SK-N-SH treated with all-trans-retinoic acid at 6 μM for 48 hours (cell line): Measurements from ENCODE around the gene COL6A3.

Experiments used
- ATAC-seq: fragments of 200-7000 bp; cut with Tn5 transposase; 3 replicates; pipeline ENCODE4 v1.9.1; 2020; ENCODE audit warnings: mild to moderate bottlenecking, moderate library complexity
- ARNTL ChIP-seq: fragments of 450-650 bp; formaldehyde crosslinking; IDR thresholded peaks from 2 replicates; pipeline ENCODE4 v1.5.0; 2020; ENCODE audit warnings: low read depth, mild to moderate bottlenecking, moderate library complexity, borderline replicate concordance
- BACH2 ChIP-seq: fragments of 250-450 bp; sonication (Bioruptor Pico); IDR thresholded peaks from 2 replicates; pipeline ENCODE4 v1.9.0; 2021; ENCODE audit warnings: mild to moderate bottlenecking, borderline replicate concordance
- CREB5 ChIP-seq: fragments of 250-450 bp; sonication (Bioruptor Pico); IDR thresholded peaks from 2 replicates; pipeline ENCODE4 v1.5.1; 2020; ENCODE audit warnings: low read depth, mild to moderate bottlenecking, moderate library complexity
- CSDC2 ChIP-seq: fragments of 250-450 bp; sonication (Bioruptor Pico); IDR thresholded peaks from 2 replicates; pipeline ENCODE4 v1.5.0; 2020; ENCODE audit warnings: mild to moderate bottlenecking, moderate library complexity
- ESRRG ChIP-seq: fragments of 250-450 bp; sonication (Bioruptor Pico); IDR thresholded peaks from 2 replicates; pipeline ENCODE4 v1.6.1; 2021; ENCODE audit warnings: mild to moderate bottlenecking
- GLIS3 ChIP-seq: fragments of 250-450 bp; sonication (Bioruptor Pico); IDR thresholded peaks from 2 replicates; pipeline ENCODE4 v1.5.0; 2020; ENCODE audit warnings: mild to moderate bottlenecking, moderate library complexity
- ISL1 ChIP-seq: fragments of 250-450 bp; sonication (Bioruptor Pico); IDR thresholded peaks from 2 replicates; pipeline ENCODE4 v2.1.2; 2022; ENCODE audit warnings: mild to moderate bottlenecking, moderate library complexity
- OSR1 ChIP-seq: fragments of 250-450 bp; sonication (Bioruptor Pico); IDR thresholded peaks from 2 replicates; pipeline ENCODE4 v1.8.0; 2022; ENCODE audit warnings: moderate library complexity, mild to moderate bottlenecking, inconsistent platforms
- PPARA ChIP-seq: fragments of 250-450 bp; sonication (Bioruptor Pico); IDR thresholded peaks from 2 replicates; pipeline ENCODE4 v1.5.0; 2020; ENCODE audit warnings: mild to moderate bottlenecking, borderline replicate concordance
- RARB ChIP-seq: fragments of 250-450 bp; sonication (Bioruptor Pico); IDR thresholded peaks from 2 replicates; pipeline ENCODE4 v1.8.0; 2021; ENCODE audit warnings: mild to moderate bottlenecking, moderate library complexity
- SNAI2 ChIP-seq: fragments of 250-450 bp; sonication (Bioruptor Pico); IDR thresholded peaks from 2 replicates; pipeline ENCODE4 v1.5.0; 2020; ENCODE audit warnings: mild to moderate bottlenecking, moderate library complexity
- TCF4 ChIP-seq: fragments of 250-450 bp; sonication (Bioruptor Pico); IDR thresholded peaks from 2 replicates; pipeline ENCODE4 v1.8.0; 2021; ENCODE audit warnings: mild to moderate bottlenecking, moderate library complexity, borderline replicate concordance
- TOX ChIP-seq: fragments of 250-450 bp; sonication (Bioruptor Pico); IDR thresholded peaks from 2 replicates; pipeline ENCODE4 v1.8.0; 2021; ENCODE audit warnings: mild to moderate bottlenecking, moderate library complexity, borderline replicate concordance
- TSHZ2 ChIP-seq: fragments of 250-450 bp; sonication (Bioruptor Pico); IDR thresholded peaks from 2 replicates; pipeline ENCODE4 v1.5.0; 2020; ENCODE audit warnings: mild to moderate bottlenecking, moderate library complexity
- ZC3H10 ChIP-seq: fragments of 250-450 bp; sonication (Bioruptor Pico); IDR thresholded peaks from 2 replicates; pipeline ENCODE4 v1.5.1; 2021; ENCODE audit warnings: mild to moderate bottlenecking, moderate library complexity
- ZFP3 ChIP-seq: fragments of 250-450 bp; sonication (Bioruptor Pico); IDR thresholded peaks from 2 replicates; pipeline ENCODE4 v1.5.0; 2020; ENCODE audit warnings: mild to moderate bottlenecking, moderate library complexity
- ZFP30 ChIP-seq: fragments of 450-650 bp; formaldehyde crosslinking; IDR thresholded peaks from 2 replicates; pipeline ENCODE4 v1.5.0; 2022; ENCODE audit warnings: mild to moderate bottlenecking, moderate library complexity
- ZNF565 ChIP-seq: fragments of 450-650 bp; formaldehyde crosslinking; conservative IDR thresholded peaks from 2 replicates; pipeline ENCODE4 v1.5.0; 2020; ENCODE audit warnings: low read depth, mild to moderate bottlenecking, moderate library complexity
- ZNF70 ChIP-seq: fragments of 450-650 bp; formaldehyde crosslinking; IDR thresholded peaks from 2 replicates; pipeline ENCODE4 v1.5.0; 2020; ENCODE audit warnings: mild to moderate bottlenecking, moderate library complexity
- ZNF8 ChIP-seq: fragments of 450-650 bp; formaldehyde crosslinking; IDR thresholded peaks from 2 replicates; pipeline ENCODE4 v1.5.0; 2020; ENCODE audit warnings: mild to moderate bottlenecking, moderate library complexity
- TF ChIP-seq, protein P1 (sequence below): fragments of 250-450 bp; sonication (Bioruptor Pico); IDR thresholded peaks from 2 replicates; pipeline ENCODE4 v1.8.0; 2020; ENCODE audit warnings: mild to moderate bottlenecking, moderate library complexity, borderline replicate concordance
- TF ChIP-seq, protein P2 (sequence below): fragments of 250-450 bp; sonication (Bioruptor Pico); IDR thresholded peaks from 2 replicates; pipeline ENCODE4 v1.8.0; 2021; ENCODE audit warnings: low read depth, mild to moderate bottlenecking, moderate library complexity, borderline replicate concordance
- TF ChIP-seq, protein P3 (sequence below): fragments of 250-450 bp; sonication (Bioruptor Pico); IDR thresholded peaks from 2 replicates; pipeline ENCODE4 v1.5.1; 2021; ENCODE audit warnings: mild to moderate bottlenecking, moderate library complexity

COL6A3 gene

GRCh38 chr2:237281836-237282306 lies 132.1 kb downstream of the COL6A3 start:
- TF ChIP-seq ZNF8 (CRISPR knock-in tag) (no peak), ISL1 (CRISPR knock-in tag) (peak; percentile 63)
- TF ChIP-seq, protein P1, sequence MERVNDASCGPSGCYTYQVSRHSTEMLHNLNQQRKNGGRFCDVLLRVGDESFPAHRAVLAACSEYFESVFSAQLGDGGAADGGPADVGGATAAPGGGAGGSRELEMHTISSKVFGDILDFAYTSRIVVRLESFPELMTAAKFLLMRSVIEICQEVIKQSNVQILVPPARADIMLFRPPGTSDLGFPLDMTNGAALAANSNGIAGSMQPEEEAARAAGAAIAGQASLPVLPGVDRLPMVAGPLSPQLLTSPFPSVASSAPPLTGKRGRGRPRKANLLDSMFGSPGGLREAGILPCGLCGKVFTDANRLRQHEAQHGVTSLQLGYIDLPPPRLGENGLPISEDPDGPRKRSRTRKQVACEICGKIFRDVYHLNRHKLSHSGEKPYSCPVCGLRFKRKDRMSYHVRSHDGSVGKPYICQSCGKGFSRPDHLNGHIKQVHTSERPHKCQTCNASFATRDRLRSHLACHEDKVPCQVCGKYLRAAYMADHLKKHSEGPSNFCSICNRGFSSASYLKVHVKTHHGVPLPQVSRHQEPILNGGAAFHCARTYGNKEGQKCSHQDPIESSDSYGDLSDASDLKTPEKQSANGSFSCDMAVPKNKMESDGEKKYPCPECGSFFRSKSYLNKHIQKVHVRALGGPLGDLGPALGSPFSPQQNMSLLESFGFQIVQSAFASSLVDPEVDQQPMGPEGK (CRISPR knock-in tag): no peak
- peak; percentile 24 for ATAC-seq

- TF ChIP-seq OSR1 (no peak), ZFP3 (no peak), ZNF70 (no peak), ZC3H10 (CRISPR knock-in tag) (no peak)
- no peak for ATAC-seq
Measured at GRCh38 chr2:237280939-237281338, 133.0 kb downstream of the COL6A3 start.

- TF ChIP-seq ESRRG (CRISPR knock-in tag) (no peak), TOX (CRISPR knock-in tag) (no peak), SNAI2 (CRISPR knock-in tag) (no peak), TCF4 (no peak), ZFP3 (no peak), ISL1 (CRISPR knock-in tag) (no peak), CSDC2 (no peak), GLIS3 (no peak), BACH2 (CRISPR knock-in tag) (no peak)
- TF ChIP-seq, protein P2, sequence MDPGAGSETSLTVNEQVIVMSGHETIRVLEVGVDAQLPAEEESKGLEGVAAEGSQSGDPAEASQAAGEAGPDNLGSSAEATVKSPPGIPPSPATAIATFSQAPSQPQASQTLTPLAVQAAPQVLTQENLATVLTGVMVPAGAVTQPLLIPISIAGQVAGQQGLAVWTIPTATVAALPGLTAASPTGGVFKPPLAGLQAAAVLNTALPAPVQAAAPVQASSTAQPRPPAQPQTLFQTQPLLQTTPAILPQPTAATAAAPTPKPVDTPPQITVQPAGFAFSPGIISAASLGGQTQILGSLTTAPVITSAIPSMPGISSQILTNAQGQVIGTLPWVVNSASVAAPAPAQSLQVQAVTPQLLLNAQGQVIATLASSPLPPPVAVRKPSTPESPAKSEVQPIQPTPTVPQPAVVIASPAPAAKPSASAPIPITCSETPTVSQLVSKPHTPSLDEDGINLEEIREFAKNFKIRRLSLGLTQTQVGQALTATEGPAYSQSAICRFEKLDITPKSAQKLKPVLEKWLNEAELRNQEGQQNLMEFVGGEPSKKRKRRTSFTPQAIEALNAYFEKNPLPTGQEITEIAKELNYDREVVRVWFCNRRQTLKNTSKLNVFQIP: no peak
- TF ChIP-seq, all 23 proteins: peak for 0
- peak; percentile 74 for ATAC-seq
Measured at GRCh38 chr2:237280229-237280628, 133.7 kb downstream of the COL6A3 start.

GRCh38 chr2:237279012-237279768 lies 134.8 kb downstream of the COL6A3 start:
- no peak for TF ChIP-seq ZNF8 (CRISPR knock-in tag)
- no peak for TF ChIP-seq GLIS3
- TF ChIP-seq, protein P2: no peak
- TF ChIP-seq CREB5 (CRISPR knock-in tag): no peak
- TF ChIP-seq ARNTL (CRISPR knock-in tag): no peak
- no peak for TF ChIP-seq ZFP3
- TF ChIP-seq OSR1: no peak
- no peak for TF ChIP-seq ESRRG (CRISPR knock-in tag)
- no peak for TF ChIP-seq RARB (CRISPR knock-in tag)
- TF ChIP-seq, protein P1 (CRISPR knock-in tag): no peak
- no peak for TF ChIP-seq CSDC2
- TF ChIP-seq PPARA (CRISPR knock-in tag): no peak
- TF ChIP-seq ZNF565 (CRISPR knock-in tag): no peak
- no peak for TF ChIP-seq TSHZ2 (CRISPR knock-in tag)
- no peak for TF ChIP-seq ISL1 (CRISPR knock-in tag)
- TF ChIP-seq TOX (CRISPR knock-in tag): no peak
- TF ChIP-seq, protein P3, sequence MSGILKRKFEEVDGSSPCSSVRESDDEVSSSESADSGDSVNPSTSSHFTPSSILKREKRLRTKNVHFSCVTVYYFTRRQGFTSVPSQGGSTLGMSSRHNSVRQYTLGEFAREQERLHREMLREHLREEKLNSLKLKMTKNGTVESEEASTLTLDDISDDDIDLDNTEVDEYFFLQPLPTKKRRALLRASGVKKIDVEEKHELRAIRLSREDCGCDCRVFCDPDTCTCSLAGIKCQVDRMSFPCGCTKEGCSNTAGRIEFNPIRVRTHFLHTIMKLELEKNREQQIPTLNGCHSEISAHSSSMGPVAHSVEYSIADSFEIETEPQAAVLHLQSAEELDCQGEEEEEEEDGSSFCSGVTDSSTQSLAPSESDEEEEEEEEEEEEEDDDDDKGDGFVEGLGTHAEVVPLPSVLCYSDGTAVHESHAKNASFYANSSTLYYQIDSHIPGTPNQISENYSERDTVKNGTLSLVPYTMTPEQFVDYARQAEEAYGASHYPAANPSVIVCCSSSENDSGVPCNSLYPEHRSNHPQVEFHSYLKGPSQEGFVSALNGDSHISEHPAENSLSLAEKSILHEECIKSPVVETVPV (CRISPR knock-in tag): no peak
- TF ChIP-seq ZNF70: no peak
- TF ChIP-seq BACH2 (CRISPR knock-in tag): no peak
- TF ChIP-seq ZFP30 (CRISPR knock-in tag): no peak
- ATAC-seq: no peak
